ENCODE data around the gene CDK14. TPM values are rescaled to one million over a fixed set of nuclear protein-coding genes. Genes with fewer than 3 reads are reported as not detected.

CDK14 gene
- polyA plus RNA-seq, 1 donor from 2014 or later: 25.1 TPM

- no peaks in the 10 kb centered on the region for H3K36me3 ChIP-seq (ENCODE audit: insufficient read depth, low read length)
- no peak overlapping the region for H2AFZ ChIP-seq (ENCODE audit: low read depth, low read length)
- no peaks in the 10 kb centered on the region for H3K27me3 ChIP-seq (ENCODE audit: insufficient read depth, low read depth, low read length)
- TF ChIP-seq REST (IDR thresholded peaks at IDR 0.05; ENCODE audit: borderline replicate concordance): no peak
- no peak for TF ChIP-seq RAD21 (conservative IDR thresholded peaks at IDR 0.05)
- TF ChIP-seq MXI1 (conservative IDR thresholded peaks at IDR 0.05; ENCODE audit: poor library complexity, severe bottlenecking): no peak
- TF ChIP-seq POLR2AphosphoS5 (IDR thresholded peaks at IDR 0.05): no peak
- TF ChIP-seq CTCF (IDR thresholded peaks at IDR 0.05; ENCODE audit: poor library complexity, severe bottlenecking): no peak
- TF ChIP-seq SMC3 (conservative IDR thresholded peaks at IDR 0.05; ENCODE audit: poor library complexity): no peak
- no peak for TF ChIP-seq EP300 (conservative IDR thresholded peaks at IDR 0.05; ENCODE audit: poor library complexity, severe bottlenecking)
- TF ChIP-seq TAF1 (IDR thresholded peaks at IDR 0.05; ENCODE audit: low read depth): no peak
- H3F3A ChIP-seq (ENCODE audit: insufficient read depth, low read length, poor library complexity, severe bottlenecking): no peaks in the 10 kb centered on the region
- no peak overlapping the region for H3K4me3 ChIP-seq (ENCODE audit: low read length)
- H3K9ac ChIP-seq (ENCODE audit: low read length): no peak overlapping the region
- H3K79me2 ChIP-seq (replicated peaks; ENCODE audit: insufficient read depth, low read length): no peaks in the 10 kb centered on the region
- H3K4me2 ChIP-seq (ENCODE audit: low read length): no peak overlapping the region
- H3K9me2 ChIP-seq (ENCODE audit: insufficient read depth, low read length): no peaks in the 10 kb centered on the region
- no peaks in the 10 kb centered on the region for H4K20me1 ChIP-seq (ENCODE audit: insufficient read depth)
- no peaks in the 10 kb centered on the region for H3K9me3 ChIP-seq (ENCODE audit: low read length)
- no peak overlapping the region for H3K27ac ChIP-seq (ENCODE audit: low read length)
These were observed 634.0 kb downstream of the CDK14 start for GRCh38 chr7:91230100-91230499.

- H3K9ac ChIP-seq (ENCODE audit: low read length): no peak overlapping the region
- H3F3A ChIP-seq (ENCODE audit: insufficient read depth, low read length, poor library complexity, severe bottlenecking): no peaks in the 10 kb centered on the region
- H4K20me1 ChIP-seq (ENCODE audit: insufficient read depth): no peaks in the 10 kb centered on the region
- H3K4me2 ChIP-seq (ENCODE audit: low read length): no peak overlapping the region
- no peak overlapping the region for H3K27ac ChIP-seq (ENCODE audit: low read length)
- no peaks in the 10 kb centered on the region for H3K9me2 ChIP-seq (ENCODE audit: insufficient read depth, low read length)
- no peak for TF ChIP-seq EZH2 (IDR thresholded peaks at IDR 0.05; ENCODE audit: borderline replicate concordance, insufficient read depth, low read length, poor library complexity, severe bottlenecking)
- TF ChIP-seq RAD21 (conservative IDR thresholded peaks at IDR 0.05): no peak
- TF ChIP-seq MXI1 (conservative IDR thresholded peaks at IDR 0.05; ENCODE audit: poor library complexity, severe bottlenecking): no peak
- no peak for TF ChIP-seq EP300 (conservative IDR thresholded peaks at IDR 0.05; ENCODE audit: poor library complexity, severe bottlenecking)
- TF ChIP-seq CTCF (IDR thresholded peaks at IDR 0.05; ENCODE audit: poor library complexity, severe bottlenecking): no peak
- TF ChIP-seq REST (IDR thresholded peaks at IDR 0.05; ENCODE audit: borderline replicate concordance): no peak
- TF ChIP-seq SMC3 (conservative IDR thresholded peaks at IDR 0.05; ENCODE audit: poor library complexity): no peak
- no peak for TF ChIP-seq POLR2AphosphoS5 (IDR thresholded peaks at IDR 0.05)
- no peak for TF ChIP-seq TAF1 (IDR thresholded peaks at IDR 0.05; ENCODE audit: low read depth)
- H3K36me3 ChIP-seq (ENCODE audit: insufficient read depth, low read length): no peaks in the 10 kb centered on the region
- H2AFZ ChIP-seq (ENCODE audit: low read depth, low read length): no peak overlapping the region
- no peaks in the 10 kb centered on the region for H3K27me3 ChIP-seq (ENCODE audit: insufficient read depth, low read depth, low read length)
- no peak overlapping the region for H3K4me3 ChIP-seq (ENCODE audit: low read length)
- H3K9me3 ChIP-seq (ENCODE audit: low read length): no peaks in the 10 kb centered on the region
- no peaks in the 10 kb centered on the region for H3K79me2 ChIP-seq (replicated peaks; ENCODE audit: insufficient read depth, low read length)
These were observed 634.4 kb downstream of the CDK14 start for GRCh38 chr7:91230503-91230902.
